Activated CD4-positive, alpha-beta T cell treated with anti-CD3 and anti-CD28 coated beads for 48 hours (primary cell): ENCODE results near the gene VBP1.
"Not testable (repeated sequence)": the region's sequence is repeated elsewhere in the genome, so short reads cannot be mapped to it uniquely, and the experiment has no call there.

Source experiments
- DNase-seq: peaks from one replicate; pipeline ENCODE4 v3.0.0-alpha.2; 2020

Gene VBP1, protein sequence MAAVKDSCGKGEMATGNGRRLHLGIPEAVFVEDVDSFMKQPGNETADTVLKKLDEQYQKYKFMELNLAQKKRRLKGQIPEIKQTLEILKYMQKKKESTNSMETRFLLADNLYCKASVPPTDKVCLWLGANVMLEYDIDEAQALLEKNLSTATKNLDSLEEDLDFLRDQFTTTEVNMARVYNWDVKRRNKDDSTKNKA

DNA sequence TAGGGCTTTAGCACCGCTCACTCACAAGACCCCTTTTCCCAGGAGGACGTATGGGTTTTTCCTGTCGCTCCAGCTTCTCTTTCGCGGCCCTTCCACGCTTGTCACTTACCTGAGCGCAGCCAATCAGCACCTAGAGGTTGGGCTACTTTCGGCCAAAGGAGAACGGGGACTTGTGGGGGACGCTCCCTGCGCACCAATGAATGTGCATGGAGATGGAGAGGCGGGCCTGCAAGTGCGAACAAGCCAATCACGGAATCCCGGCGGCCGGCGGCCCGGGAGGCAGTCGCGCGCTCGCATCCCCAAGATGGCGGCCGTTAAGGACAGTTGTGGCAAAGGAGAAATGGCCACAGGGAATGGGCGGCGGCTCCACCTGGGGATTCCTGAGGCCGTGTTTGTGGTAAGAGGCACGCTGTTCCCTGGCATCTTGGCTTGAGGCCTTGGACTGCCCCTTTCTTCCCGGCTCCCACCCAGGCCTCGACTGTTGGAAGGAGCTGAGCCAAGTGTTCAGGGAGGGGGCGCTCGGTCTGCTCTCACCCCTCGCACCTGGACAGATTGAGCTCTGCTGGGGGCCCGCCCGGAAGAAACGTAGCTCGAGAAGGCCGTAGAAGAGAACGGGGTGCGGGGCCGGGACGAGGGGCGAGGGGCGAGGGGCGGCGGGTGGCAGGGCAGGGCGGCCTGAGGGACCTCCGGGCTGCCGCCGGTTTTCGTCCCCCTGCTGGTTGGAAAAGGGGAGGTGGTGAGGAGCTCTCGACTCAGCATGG, at the start of gene VBP1:
Gene VBP1 (plus strand): TSS at position 282 of the 761 bp plus-strand sequence. CDS start 23 bp downstream, at position 305.
- peak; percentile 90 for DNase-seq

DNA sequence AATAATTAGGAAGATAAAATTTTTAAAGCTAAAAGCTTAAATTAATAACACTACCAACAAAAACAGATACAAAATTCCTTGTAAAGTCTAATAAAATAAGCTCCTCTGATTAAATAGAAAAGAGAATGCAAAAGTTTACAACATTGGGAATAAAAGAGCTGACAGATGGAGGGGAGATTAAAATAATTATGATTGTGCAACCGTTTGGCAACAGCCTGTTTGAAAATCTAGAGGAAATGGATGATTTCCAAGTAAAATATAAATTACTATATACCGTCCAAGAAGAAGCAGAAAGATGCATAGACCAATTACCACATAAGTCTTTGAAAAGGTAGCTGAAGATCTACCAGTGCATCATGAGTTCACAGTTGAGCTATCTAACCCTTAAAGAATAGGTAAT, 46.4 kb upstream of the VBP1 start:
- no peak for DNase-seq

DNA sequence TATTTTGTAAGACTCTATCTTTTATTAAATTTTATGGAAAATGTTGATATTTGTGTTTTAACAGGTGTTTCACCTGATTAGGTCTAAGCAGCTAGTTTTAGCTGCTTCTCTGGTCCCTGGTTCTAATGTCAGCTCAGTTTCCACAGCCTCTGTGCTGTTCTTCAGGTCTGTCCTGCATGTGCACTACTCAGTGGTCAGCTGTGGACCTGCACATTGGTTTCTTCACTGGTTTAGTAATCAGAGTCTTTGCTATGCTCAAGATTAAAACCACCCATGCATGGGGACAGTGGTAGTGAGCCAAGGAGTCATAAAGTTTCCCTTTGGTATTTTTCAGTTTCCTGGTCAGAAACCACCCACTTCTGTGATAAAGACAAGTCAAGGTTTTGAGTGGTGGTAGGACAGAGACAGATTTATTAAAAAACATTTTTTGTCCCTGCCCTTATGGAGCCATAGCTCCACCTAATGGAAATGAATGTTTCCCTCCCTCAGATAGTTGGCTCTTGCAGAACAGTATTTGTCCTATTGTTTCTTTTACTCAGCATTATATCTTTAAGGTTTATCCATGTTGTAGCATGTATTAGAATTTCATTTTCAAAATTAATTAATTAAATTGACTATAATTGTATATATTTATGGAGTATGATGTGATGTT, 36.8 kb upstream of the VBP1 start:
- DNase-seq, result no peak

DNA sequence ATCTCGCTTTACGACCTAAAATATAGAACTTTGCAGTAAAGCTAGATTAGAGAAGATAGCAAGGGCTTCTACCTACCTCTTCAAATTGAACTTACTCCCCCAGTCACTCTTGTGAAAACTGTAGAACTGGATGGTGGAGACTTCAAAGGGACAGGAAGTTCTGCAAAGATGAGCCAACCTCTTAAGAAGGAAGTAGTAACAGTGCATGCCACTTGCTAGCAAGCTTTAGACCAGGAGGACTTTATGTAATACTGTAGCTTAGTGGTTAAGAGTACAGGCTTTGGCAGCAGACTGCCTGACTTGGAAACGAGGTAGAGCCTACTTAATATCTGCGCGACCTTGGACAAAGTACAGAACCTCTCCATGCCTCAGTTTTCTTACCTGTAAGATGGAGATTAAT, 27.5 kb upstream of the VBP1 start:
- no peak for DNase-seq

DNA sequence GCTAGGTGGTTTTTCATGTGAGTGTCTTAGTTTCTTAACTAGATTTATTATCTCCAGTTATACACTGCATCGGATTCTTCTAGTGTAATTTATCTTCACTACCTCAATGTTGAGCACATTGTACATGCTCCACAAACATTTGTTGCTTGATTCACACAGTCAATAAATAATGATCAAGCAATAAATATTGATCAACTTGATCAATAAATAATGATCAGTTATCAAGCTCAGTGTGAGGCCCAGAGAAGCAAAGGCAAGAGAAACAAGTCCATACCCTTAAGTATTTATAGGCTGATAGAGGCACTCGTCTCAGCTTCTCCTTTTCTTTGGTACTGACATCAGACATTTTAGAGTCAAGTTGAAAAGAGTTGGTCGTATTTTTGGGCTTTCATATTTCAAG, 5.1 kb upstream of the VBP1 start:
- DNase-seq, result no peak

DNA sequence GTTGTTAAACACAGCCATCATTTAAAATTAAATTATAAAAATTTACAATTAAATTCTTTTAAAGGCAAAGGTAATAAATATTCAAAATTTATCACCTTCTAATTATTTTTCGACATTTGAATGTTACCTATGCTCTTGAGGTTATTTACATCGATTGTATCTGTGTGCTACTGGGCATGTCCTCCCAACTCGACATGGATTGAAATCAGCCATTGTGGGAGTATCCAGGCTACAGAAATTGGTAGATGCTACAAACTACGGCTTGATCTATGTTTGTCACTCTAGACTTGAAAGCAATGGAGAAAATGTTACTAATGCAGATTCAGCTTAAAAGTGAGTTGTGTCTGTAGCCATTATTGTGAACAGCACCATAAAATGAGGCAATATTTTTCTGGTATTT, 2.5 kb upstream of the VBP1 start:
- no peak for DNase-seq

DNA sequence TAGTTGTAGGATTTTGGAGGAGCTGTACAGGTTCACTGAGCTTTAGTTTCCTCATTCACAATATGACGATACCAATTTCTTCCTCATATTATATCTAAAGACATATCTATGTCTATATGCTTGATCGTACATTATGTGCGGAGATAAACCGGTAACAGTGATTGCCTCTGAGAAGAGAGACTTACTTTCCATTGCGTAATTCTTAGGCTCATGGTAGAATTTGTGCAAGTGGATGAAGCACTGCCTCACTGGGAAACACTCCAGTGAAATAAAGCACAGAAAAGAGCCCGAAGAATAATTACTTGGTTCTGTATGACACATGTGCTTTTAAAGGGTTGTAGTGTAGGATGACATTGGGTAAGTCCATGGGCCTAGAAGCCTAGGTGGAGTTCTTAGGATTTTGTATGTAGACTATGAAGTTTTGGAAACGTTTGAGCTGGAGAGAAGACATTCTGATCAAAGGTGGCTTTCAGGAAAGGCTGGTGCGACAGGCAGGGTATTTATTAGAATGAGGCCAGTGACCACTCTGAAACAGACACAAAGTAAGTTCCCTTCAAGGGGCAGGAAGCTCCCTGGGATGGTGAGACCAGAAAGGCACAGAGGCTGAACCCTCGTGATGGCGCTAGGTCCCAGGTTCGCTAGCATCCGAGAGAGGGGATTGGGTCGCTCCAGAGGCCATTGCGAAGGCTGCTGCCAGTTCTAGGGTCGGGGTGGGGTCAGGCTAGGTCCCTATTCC, 649 bp upstream of the VBP1 start:
- DNase-seq, result no peak

DNA sequence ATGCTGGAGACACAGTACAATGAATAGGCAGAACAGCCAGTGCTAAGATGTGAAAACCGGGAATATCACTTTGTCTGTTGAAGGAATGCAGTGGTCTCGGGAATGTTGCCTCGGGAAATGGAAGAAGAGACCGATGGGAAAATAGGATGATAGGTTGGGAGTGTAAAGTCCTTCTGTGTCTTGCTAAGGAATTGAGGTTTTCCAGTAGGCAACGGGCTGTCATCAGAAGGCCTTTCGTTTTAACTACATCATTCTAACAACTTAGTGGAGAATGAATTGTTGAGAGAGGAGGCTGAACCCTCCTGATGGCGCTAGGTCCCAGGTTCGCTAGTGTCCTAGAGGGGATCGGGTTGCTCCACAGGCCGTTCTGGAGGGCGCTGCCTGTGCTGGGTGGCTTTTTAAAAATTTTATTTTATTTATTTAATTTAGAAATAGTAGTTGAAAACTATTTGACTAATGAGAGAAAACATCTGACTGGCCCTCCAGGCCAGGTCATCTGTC, 730 bp downstream of the VBP1 start:
- peak; percentile 5 for DNase-seq

DNA sequence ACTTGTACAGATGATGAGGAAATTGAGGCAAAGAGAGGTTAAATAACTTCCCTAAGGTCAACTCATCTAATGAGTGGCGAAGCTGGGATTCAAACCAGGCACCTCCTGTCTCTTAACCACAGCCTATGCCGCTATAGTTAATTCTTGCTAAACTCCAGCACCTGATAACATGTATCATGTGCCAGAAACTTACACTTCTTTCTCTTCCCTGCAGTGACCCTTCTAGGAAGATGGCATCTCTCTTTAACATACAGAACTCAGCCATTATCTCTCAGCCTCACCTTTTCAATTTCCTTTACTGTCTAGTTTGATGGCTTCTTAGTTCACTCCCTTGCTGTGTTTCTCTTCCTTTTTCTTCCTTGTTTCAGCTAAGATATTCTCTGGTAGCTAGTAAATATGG, 2.5 kb downstream of the VBP1 start:
- no peak for DNase-seq

DNA sequence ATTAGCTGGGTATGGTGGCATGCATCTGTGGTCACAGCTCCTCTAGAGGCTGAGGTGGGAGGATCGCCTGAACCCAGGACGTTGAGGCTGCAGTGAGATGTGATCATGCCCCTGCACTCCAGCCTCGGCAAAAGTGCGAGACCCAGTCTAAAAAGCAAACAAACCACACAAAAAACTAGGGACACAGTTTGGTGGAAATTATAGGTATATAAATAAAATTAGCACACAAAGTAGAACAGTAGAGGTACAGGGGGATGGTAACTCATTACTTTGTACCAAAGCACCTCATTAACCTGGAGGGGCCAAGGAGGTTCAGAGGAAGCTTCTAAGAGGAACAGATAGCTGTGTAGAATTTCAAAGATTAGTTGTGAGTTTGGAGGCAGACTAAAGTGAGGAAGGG, 5.1 kb downstream of the VBP1 start:
- no peak for DNase-seq

DNA sequence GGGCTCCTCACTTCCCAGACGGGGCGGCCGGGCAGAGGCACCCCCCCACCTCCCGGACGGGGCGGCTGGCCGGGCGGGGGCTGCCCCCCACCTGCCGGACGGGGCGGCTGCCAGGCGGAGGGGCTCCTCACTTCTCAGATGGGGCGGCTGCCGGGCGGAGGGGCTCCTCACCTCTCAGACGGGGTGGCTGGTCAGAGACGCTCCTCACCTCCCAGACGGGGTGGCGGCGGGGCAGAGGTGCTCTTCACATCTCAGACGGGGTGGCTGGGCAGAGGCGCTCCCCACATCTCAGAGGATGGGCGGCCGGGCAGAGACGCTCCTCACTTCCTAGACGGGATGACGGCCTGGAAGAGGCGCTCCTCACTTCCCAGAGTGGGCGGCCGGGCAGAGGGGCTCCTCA, 7.5 kb downstream of the VBP1 start:
- not testable (repeated sequence) for DNase-seq

DNA sequence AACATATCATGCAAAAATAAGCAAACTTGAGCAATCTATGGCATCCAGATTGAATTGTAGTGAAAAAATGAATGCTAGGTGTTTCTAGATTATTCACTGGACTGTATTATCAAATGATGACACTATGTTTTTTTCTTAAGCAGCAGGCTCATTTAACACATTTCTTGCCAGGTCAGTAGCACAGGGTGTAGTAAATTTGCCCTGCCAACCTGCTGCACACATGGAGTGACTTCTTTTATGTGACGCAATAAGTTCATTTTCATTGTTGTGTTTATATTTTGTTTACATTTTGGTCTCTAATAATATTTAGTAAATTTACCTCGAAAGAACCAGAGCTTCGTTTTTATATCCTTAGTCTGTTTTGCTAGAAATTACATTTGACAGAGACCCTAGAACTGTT, 9.5 kb downstream of the VBP1 start:
- no peak for DNase-seq

DNA sequence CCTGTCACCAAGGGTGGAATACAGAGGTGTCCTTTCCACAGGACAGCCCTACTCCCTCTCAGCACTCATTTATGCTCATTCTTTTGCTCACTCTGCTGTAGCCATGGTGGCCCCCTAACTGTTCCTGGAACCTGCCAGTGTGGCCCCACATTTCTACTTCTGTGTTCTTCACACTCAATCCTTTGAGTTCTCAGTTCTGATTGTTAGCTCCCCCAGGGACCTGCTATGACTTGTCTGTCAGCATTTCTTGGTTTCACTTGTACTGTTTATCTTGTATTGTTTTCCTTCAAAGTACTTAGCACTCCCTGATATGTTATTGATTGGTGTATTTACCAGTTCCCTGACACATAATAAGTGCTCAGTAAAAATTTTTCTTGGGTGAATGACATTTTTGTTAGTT, 14.9 kb downstream of the VBP1 start:
- DNase-seq, result no peak

DNA sequence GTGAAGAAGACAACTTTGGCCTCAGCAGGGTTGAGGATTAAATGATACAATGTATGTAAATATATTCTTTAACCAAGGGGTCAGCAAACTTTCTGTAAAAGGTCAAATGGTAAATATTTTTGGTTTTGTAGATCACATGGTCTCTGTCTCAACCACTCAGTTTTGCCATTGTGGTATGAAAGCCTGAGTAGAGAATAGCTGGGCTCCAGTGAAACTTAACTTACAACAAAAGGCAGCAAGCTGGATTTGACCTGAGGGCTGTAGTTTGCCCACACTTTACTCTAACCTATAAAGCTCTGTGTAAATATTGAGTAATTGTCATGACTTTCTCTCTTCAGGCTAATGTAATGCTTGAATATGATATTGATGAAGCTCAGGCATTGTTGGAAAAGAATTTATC, 19.6 kb downstream of the VBP1 start:
- no peak for DNase-seq

DNA sequence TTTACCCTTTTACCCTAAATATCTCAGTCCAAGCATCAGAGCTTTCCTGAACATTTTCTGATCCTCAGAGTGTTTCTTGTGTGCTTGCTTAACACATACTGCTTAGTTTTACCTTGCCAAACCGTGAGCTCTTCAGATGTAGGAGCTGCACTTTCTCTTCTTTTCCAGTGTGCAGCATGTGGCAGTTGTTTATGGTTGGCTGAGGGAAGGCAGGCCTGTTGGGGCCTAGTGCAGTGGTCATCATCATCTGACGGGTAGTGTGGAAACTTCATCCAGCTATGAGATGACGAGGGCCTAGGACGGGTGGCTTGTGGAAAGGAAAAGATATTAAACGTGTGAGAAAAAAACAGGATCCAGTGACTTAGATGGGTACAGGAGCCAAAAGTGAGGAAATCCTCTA, 21.5 kb downstream of the VBP1 start:
- no peak for DNase-seq

DNA sequence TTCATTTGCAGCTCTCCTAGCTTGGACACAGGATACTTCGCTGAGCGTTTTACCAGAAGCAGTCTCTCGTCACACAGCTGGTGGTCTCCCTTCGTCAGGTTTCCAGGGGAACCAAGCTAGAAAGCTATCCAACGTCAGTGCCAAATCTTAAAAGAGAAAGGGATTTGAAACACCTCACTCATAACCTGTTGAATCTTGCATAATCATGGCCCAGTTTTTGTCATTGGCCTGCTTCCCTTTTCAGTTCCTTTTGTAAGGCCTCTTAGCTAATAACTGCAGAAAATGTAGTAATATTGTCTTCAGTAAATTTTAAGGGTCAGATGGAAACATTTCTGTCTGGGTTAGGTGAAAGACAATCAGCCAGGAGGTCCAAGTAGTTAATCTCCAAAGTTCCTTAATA, 26.0 kb downstream of the VBP1 start:
- no peak for DNase-seq

DNA sequence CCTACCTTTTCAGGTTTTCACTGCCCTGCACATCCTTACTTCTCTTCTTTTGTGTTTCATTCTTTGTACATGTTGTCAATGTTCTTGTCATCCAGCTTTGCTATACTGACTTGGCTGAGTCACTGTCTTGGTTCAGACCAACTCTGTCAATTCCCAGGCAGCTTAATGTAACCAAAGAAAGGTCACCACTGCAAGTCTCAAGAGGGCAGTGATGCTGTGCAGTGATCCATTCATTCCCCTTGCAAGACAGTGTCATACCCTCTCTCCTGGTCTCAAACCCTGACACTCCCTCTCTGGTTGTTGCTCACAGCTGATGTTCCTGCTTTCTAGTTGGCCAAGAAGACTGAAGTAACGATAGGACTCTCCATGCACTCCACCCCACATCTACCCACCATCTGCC, 30.5 kb downstream of the VBP1 start:
- no peak for DNase-seq

DNA sequence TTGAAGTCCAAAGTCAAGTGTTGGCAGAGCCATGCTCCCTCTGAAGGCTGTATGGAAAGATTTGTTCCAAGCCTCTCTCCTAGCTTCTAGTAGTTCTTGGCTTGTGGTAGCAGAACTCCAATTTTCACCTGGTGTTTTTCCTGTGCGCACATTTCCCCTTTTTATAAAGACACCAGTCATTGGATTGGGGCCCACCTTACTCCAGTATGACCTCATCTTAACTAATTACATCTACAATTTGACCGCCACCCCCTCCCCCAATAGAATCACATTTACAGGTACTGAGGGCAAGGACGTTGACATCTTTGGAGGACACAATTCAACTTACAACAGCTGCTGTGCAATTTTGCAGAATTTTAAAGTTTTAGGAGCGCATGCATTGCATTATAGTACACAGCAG, 31.2 kb downstream of the VBP1 start:
- DNase-seq, result no peak

DNA sequence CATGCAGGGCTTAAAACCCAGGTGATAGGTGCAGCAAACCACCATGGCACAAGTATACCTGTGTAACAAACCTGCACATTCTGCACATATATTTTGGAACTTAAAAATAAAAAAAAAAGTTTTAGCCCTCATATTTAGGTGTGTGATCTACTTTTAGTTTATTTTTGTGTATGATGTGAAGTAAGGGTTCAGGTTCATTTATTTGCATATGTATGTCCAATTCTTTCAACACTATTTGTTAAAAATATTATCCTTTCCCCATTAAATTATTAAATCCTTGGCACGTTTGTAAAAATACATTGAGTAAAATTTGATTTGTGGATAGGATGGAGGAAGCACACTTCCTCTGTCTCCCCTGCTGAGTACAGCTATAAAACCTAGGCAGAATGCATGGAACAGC, 35.1 kb downstream of the VBP1 start:
- no peak for DNase-seq

DNA sequence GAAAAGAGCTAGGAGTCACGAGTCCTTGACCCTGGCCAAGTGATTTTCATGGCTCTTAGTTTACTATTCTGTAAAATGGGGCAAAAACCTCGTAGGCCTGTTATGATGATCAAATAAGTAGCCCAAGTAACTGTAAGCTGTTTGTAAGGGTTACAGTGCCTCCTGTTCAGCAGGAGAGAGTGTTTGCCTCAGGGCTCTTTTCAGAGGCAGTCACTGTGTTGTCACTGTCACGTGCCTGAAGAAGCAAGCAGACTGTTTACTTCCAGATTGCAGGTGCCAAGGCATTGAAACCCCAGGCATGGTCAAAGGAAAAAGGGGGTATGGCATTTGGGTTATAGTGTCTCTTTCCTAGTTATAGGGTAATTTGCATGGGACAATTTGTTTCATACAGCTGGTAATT, 43.5 kb downstream of the VBP1 start:
- no peak for DNase-seq

DNA sequence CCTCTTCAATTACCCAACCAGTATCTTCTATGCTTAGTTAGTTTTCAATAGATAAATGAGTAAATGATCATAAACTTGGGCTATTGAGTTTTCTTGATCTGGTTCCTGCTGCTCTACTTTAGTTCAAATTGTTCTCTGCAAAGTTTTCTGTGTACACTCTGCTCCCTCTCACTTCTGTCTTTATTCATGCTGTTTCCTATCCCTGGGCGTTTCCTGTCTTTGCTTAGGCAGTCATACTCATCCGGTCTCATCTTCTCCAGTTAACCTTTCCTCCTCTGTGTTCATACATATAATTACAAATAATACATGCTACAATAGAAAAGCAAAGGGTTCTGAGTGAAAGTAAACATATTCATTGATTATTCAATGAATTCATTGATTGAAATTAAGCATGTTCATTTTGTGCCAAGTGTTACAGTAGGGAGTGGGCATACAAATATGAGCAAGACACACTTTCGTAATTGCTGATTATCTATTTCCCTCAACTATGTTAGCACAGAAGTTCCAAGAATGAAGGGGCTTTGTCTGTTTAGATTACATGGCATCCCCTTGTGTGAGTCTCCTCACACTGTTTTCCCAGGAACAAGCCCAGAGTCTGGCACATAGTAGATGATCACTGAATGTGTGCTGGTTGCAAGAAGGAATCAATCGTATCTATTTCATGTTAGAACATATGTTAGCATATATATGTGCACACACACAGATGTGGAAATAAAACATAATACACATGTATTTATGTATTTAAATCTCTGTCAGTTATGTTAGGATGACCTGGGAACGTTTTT, 46.9 kb downstream of the VBP1 start:
- DNase-seq, result no peak

DNA sequence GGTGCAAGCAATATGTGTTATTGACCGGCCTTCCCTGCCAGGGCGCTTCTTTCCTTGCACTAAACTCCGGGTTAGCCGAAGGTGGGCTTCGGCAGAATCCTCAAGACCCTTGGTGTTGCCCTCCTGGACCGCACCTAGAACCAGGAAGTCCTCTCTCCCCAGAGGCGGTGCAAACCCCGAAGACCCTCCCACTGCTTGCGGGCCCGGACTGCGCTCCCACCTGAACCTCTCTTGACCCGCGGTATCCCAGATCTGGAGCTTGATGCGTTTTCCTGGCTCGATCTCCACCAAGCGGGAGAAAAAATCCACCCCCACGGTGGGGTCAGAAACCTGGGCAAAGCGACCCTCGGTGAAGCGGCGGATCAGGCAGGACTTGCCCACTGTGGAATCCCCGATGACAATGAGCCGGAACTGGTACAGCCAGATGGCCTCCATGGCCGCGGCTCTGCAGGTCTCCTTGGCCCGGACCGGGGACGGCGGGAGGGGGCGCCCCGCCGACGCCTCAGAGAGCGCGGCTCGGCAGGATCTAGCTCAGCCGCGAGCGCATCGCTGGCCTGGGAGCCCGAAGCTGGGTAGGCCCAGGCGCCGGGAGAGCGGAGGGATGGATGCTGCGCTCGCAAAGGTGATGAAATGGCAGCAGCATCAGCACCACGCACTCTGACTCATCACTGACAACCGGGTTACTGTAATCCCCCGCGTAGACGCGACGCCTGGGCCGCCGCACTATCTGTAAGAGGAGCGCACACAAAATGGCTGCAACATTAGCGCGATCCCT, 47.8 kb downstream of the VBP1 start, which contains the start of gene RAB39B:
Gene RAB39B (minus strand): TSS at position 638 of the 775 bp plus-strand sequence. CDS start 203 bp downstream, at position 435.
- peak; percentile 84 for DNase-seq
